ENCODE data around the gene DDIAS.
"Not testable (repeated sequence)": the region's sequence is repeated elsewhere in the genome, so short reads cannot be mapped to it uniquely, and the experiment has no call there.

DDIAS gene

DNA sequence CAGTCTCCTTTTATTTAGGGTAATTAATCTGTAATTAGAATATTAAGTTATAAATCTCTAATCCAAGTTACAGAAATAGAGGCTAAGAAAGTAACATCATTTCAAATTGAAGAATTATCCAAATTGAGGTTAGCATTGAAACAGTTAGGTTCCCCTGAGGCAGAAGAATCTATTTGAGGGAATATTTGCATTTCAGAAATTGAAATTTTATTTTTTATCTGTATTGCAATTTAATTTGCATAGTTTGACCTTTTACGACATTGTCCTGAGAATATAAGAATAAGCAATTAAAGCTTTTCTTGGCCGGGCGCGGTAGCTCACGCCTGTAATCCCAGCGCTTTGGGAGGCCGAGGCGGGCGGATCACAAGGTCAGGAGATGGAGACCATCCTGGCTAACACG lies 27.6 kb downstream of the DDIAS start:
- no peak for DNase-seq

DNA sequence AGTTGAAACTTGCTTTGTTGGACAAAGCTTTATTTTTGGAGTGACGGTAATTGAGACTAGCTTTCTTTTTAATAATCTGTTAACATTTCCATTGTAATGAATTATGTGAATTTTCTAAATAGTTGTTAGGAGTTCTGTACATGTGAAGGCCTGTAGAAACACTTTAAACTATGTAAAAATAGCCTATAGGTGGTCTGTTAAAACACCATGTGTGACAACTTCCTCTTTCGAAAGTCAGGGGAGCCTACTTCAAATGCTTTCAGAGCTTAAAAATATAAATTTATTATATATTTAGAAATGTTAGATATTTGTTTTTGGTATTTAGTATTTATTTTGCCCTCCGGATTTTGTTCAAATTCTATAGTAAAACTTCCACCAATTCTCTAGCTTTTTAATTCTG lies 28.7 kb downstream of the DDIAS start:
- DNase-seq = no peak

DNA sequence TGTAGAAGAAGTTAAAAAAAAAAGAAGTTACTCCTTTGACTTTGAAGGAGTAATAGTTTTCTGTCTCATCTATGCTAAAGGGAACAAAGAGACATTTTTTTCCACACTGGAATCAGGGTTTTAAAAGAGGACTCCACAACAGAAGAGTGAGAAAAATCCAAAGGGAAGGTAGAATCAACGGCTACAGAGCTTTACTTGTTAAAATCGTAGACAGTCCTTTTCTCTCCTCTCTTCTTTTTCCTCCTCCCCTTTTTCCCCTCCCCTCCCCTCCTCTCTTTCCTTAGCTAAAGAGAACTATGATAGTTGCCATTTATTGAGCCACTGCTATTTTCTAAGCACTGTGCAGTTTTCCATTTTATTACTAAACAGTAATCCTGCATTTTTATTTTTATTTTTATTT lies 29.2 kb downstream of the DDIAS start:
- DNase-seq = no peak

GRCh38 chr11:82932564-82932963 lies 31.0 kb downstream of the DDIAS start:
- no peak for DNase-seq

GRCh38 chr11:82936261-82936660 lies 34.7 kb downstream of the DDIAS start:
- no peak for DNase-seq

DNA sequence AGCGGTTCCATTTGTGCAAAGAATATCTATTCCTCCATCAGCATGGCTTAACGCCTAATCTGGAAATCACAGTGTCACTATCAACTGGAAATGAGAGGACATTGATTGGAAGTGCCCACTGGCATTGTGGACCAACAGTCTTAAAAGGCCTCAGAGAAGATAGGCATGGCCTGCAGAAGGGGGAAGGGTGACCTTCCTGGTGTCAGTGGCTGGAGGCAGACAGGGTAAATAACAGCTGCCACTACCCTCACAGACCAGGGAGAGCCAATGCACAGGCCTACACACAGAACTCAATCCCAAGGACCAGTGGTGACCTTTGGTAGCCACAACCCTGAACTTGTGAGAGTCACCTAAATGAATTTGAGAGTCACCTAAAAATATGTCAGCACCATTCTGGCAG lies 36.0 kb downstream of the DDIAS start:
- DNase-seq = no peak

DNA sequence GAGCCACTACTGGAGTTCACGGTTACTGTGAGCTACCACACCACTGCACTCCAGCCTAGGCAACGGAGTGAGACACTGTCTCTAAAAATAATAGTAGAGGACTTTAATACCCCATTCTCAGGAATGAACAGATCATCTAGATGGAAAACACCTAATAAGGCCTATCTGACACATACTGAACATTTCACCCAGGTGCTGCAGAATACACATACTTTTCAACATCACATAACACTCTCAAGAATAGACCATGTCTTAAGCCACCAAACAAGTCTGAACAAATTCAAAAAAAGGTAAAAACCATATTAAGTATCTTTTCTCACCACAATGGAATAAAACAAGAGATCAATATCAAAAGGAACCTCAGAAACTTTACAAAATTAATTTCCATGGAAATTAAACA lies 37.9 kb downstream of the DDIAS start:
- DNase-seq = no peak

GRCh38 chr11:82942376-82942775 lies 40.8 kb downstream of the DDIAS start:
- DNase-seq = no peak

GRCh38 chr11:82943430-82943829 lies 41.9 kb downstream of the DDIAS start:
- DNase-seq = not testable (repeated sequence)

- DNase-seq = no peak
Observed at GRCh38 chr11:82944198-82944597, 42.7 kb downstream of the DDIAS start.

DNA sequence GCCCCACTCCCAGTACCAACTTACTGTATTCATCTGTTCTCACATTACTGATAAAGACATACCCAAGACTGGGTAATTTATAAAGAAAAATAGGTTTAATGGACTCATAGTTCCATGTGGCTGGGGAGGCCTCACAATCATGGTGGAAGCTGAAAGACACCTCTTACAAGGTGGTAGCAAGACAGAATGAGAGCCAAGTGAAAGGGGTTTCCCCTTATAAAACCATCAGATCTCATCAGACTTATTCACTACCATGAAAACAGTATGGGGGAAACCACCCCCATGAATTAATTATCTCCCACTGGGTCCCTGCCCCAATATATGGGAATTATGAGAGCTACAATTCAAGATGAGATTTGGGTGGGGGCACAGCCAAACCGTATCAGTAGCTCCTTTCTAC lies 43.5 kb downstream of the DDIAS start:
- not testable (repeated sequence) for DNase-seq

DNA sequence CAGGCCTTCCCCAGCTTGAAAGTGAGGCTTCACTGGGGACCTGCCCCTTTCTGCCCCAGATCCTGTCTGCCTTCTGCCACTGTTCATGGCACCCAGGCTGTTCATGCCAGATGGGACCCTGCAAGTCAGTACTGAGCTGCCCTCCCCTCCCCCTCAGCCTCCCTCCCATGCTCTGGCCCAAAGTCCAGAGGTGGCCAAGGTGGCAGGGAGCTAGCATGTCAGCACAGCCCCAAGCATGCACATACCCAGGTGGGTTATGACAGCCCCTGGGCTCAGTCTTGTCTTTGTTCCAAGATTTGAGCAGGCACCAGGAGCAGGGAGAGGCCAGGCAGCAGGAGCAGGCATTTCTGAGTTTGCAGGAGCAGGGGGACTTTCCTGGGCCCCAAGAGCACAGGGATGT lies 44.1 kb downstream of the DDIAS start:
- DNase-seq = no peak

DNA sequence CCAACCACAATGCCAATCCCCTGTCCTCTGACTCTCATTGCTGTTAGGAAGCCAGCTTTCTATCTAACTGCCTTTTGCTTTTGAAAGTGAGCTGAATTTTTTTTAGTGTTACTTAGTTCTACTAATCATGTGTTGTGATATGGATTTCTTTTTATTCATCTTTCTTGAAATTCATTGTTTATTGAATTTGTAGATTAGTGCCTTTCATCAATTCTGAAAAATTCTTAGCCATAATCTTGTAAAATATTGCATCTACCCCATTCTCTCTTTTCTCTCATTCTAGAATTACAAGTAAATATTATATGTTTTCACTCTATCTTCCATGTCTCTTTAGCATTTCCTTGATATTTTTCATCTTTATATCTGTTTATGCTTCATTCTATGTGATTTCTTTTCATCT lies 47.8 kb downstream of the DDIAS start:
- no peak for DNase-seq

DNA sequence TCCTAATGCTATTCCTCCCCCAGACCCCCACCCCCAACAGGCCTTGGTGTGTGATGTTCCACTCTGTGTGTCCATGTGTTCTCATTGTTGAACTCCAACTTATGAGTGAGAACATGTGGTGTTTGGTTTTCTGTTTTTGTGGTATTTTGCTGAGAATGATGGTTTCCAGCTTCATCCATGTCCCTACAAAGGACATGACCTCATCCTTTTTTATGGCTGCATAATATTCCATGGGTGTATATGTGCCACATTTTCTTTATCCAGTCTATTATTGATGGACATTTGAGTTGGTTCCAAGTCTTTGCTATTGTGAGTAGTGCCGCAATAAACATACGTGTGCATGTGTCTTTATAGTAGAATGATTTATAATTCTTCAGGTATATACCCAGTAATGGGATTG lies 49.0 kb downstream of the DDIAS start:
- not testable (repeated sequence) for DNase-seq

DNA sequence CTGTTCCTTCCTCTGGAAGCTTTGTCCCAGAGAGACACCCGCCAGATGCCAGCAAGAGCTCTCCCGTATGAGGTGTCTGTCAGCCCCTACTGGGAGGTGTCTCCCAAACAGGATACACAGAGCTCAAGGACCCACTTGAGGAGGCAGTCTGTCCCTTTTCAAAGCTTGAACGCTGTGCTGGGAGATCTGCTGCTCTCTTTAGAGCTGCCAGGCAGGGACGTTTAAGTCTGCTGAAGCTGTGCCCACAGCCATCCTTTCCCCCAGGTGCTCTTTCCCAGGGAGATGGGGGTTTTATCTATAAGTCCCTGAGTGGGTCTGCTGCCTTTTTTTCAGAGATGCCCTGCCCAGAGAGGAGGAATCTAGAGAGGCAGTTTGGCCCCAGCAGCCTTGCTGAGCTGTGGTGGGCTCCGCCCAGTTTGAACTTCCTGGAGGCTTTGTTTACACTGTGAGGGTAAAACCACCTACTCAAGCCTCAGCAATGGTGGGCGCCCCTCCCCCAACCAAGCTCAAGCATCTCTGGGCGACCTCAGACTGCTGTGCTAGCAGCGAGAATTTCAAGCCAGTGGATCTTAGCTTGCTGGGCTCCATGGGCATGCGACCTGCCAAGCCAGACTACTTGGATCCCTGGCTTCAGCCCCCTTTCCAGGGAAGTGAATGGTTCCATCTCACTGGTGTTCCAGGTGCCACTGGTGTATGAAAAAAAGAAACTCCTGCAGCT lies 54.4 kb downstream of the DDIAS start:
- DNase-seq = peak; percentile 81

GRCh38 chr11:82959987-82960778 lies 58.6 kb downstream of the DDIAS start:
- DNase-seq = peak; percentile 58

- DNase-seq = peak; percentile 17
Observed at GRCh38 chr11:82960779-82961143, 59.2 kb downstream of the DDIAS start.

DNA sequence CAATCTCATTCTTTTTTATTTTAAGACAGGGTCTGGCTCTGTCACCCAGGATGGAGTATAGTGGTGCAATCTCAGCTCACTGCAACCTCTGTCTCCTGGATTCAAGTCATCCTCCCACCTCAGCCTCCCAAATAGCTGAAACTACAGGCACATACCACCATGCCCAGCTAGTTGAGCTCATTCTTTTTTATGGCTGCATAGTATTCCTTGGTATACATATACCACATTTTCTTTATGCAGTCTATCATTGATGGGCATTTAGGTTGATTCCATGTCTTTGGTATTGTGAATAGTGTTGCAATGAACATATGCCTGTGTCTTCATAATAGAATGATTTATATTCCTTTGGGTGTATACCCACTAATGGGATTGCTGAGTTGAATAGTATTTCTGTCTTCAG lies 60.5 kb downstream of the DDIAS start:
- DNase-seq = not testable (repeated sequence)

DNA sequence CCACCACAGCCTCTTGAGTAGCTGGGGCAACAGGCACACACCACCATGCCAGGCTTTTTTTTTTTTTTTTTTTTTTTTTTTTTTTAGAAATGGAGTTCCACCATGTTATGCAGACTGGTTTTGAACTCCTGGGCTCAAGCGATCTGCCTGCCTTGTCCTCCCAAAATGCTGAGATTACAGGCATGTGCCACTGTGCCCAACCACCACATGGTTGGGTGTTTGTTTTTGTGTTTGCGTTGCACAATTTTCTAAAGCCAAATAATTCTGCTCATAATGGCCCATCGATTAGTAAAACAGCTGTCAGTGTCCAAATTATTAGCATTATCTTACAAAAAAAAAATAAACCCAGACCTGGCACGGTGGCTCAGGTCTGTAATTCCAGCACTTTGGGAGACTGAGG lies 65.8 kb downstream of the DDIAS start:
- DNase-seq = no peak

GRCh38 chr11:82969811-82970210 lies 68.3 kb downstream of the DDIAS start:
- DNase-seq = no peak

DNA sequence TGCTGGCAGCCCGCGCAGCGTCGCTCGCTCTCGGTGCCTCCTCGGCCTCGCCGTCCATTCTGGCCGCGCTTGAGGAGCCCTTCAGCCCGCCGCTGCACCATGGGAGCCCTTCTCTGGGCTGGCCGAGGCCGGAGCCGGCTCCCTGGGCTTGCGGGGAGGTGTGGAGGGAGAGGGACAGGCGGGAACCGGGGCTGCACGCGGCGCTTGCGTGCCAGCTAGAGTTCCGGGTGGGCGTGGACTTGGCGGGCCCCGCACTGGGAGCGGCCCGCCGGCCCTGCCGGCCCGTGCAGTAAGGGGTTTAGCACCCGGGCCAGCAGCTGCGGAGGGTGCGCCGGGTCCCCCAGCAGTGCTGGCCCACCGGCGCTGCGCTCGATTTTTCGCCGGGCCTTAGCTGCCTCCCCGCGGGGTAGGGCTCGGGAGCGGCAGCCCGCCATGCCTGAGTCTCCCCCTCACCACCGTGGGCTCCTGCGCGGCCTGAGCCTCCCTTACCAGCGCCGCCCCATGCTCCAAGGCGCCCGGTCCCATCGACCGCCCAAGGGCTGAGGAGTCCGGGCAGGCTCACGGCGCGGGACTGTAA lies 69.1 kb downstream of the DDIAS start:
- DNase-seq = not testable (repeated sequence)

- DNase-seq = peak; percentile 40
Observed at GRCh38 chr11:82971519-82971946, 70.0 kb downstream of the DDIAS start.

DNA sequence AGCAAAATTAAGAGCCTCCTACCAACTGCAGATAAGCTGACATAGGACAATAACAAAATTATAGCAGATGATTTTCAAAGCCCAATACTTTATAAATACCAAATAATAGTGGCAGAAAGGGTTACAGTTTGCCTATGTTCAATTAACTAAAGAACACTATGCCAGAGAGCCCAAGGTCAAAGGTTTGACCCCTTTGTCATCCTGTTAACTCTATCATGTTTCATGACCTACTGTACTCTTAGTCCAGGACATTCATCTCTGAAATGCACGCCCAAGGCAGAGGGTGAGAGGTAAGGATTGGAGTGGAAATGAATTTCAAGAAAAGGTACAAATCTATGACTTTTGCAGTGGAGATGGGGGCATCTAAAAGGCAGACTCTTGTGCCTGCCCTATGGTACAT lies 70.6 kb downstream of the DDIAS start:
- no peak for DNase-seq

DNA sequence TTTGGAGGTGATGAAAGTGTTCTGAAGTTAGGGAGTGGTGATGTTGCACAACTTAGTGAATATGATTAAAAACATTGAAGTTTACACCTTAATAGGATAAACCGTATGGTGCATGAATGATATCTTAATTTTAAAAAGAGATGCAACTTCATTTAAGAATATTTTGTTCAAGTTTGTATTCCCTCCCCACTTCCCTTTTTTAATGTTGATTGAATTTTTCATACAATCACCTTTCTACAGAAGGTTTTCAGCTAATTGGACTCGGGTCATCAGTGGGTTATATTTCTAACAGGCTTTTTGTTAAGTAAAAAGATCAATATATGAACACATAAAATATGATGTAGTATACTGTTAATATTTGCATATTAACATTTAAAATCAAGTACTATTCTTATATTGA lies 72.6 kb downstream of the DDIAS start:
- no peak for DNase-seq
